ENCODE data around the gene MRTFA.
A peak's percentile ranks its signal among the peaks of the same experiment; 100 is the strongest.
"Not testable (repeated sequence)": the region's sequence is repeated elsewhere in the genome, so short reads cannot be mapped to it uniquely, and the experiment has no call there.

The MRTFA gene

GRCh38 chr22:40394607-40395006, 241.9 kb downstream of the MRTFA start:
- no peak for DNase-seq (ENCODE audit: low read depth in 3 of 3)

- DNase-seq (ENCODE audit: low read depth in 3 of 3), result no peak
Measured at GRCh38 chr22:40392618-40393017, 243.9 kb downstream of the MRTFA start.

- no peak for DNase-seq (ENCODE audit: low read depth in 3 of 3)
Measured at GRCh38 chr22:40391417-40391816, 245.1 kb downstream of the MRTFA start.

GRCh38 chr22:40388231-40388630, 248.3 kb downstream of the MRTFA start:
- no peak for DNase-seq (ENCODE audit: low read depth in 3 of 3)

DNA sequence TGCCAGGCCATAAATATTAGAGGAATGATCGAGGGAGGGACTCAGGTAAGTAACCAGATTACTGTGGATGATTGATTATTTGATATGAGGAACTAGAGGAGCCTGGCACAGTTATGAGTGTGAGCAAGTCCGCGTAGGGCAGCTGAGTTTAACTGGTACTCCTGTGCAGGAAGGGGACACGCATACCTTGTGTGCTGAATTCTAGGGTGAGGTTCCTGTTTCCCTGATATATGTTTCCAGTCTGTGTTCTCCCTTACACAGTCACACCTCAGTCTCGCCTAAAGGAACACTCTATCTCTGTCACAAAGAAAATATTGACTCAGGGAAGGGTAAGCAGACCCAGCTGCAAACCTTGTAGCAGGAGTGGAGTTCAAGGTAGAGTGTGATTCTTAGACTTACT, 248.8 kb downstream of the MRTFA start:
- DNase-seq (ENCODE audit: low read depth in 3 of 3), result no peak

- DNase-seq (ENCODE audit: low read depth in 3 of 3), result peak in 1 of 3 donors; percentile 33
Measured at GRCh38 chr22:40385036-40385782, 251.3 kb downstream of the MRTFA start.

GRCh38 chr22:40383905-40384304, 252.6 kb downstream of the MRTFA start:
- DNase-seq (ENCODE audit: low read depth in 3 of 3), result no peak

GRCh38 chr22:40381461-40381860, 255.1 kb downstream of the MRTFA start:
- DNase-seq (ENCODE audit: low read depth in 3 of 3), result no peak

GRCh38 chr22:40378448-40378847, 258.1 kb downstream of the MRTFA start:
- DNase-seq (ENCODE audit: low read depth in 3 of 3), result not testable (repeated sequence)

- DNase-seq (ENCODE audit: low read depth in 3 of 3), result no peak
Measured at GRCh38 chr22:40377931-40378330, 258.6 kb downstream of the MRTFA start.

DNA sequence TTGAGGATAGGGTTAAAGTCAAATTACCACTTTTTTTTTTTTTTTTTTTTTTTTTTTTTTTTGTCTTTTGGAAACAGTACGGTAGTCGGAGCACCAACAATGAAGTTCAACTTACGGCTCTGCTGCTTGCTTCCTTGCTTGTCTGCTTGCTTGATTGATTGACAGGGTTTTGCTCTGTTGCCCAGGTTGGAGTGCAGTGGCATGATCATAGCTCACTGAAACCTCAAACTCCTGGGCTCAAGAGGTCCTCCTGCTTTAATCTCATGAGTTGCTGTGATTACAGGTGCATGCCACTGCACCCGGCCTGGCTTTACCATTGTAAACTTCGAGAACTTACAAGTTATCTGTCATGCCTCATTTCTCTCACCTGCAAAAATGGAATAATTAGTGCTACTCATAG, 260.4 kb downstream of the MRTFA start:
- DNase-seq (ENCODE audit: low read depth in 3 of 3), result no peak

GRCh38 chr22:40374567-40374966, 262.0 kb downstream of the MRTFA start:
- DNase-seq (ENCODE audit: low read depth in 3 of 3), result no peak

DNA sequence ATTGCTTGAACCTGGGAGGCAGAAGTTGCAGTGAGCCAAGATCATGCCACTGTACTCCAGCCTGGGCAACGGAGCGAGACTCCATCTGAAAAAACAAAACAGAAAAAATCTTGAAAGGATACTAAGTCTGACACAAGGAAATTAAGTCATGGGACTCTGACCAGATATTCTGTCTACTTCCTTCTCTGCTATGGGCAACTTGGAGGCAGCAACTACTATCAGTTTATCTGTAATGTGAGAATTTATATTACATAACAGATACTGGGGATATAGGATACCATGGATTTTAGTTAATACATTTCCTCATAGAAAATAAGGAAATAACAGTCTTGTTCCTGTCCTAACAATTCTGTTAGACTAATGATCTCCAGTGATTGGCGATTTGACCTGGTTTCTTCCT, 267.7 kb downstream of the MRTFA start:
- DNase-seq (ENCODE audit: low read depth in 3 of 3), result no peak

DNA sequence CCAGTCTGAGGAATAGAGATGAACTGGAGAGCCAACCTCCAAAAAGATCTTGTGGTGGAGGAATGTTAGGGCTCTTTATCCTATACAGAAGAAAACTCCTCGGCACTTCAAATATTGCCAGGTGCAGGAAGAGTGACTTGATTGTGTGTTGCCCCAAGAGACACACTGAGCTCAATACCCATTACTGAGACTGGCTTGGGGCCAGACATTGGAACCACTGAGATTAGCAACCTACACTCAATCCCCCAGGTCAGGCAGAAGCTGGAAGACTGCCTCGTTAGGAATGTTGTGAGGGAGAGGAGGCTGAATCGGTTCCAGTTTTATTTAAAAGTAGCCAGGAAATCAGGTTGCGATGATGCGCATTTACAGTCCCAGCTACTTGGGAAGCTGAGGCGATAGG, 268.5 kb downstream of the MRTFA start:
- no peak for DNase-seq (ENCODE audit: low read depth in 3 of 3)

DNA sequence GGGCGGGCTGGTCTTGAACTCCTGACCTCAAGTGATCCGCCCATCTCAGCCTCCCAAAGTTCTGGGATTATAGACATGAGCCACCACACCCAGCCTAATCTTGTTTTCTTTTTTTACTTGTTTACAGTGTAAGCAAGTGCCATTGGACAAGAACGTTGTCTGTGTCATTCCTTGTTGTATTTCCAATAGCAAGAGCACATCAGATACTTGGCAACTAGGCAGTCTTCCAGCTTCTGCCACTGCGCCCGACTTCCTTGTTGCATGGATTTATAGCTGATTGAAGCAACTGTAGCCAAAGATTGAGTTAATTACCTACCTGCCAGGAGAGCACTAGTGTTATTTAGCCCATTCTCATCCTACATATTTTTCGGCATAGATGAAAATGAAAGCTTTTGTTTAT, 269.2 kb downstream of the MRTFA start:
- no peak for DNase-seq (ENCODE audit: low read depth in 3 of 3)

- no peak for DNase-seq (ENCODE audit: low read depth in 3 of 3)
Measured at GRCh38 chr22:40366068-40366467, 270.5 kb downstream of the MRTFA start.

DNA sequence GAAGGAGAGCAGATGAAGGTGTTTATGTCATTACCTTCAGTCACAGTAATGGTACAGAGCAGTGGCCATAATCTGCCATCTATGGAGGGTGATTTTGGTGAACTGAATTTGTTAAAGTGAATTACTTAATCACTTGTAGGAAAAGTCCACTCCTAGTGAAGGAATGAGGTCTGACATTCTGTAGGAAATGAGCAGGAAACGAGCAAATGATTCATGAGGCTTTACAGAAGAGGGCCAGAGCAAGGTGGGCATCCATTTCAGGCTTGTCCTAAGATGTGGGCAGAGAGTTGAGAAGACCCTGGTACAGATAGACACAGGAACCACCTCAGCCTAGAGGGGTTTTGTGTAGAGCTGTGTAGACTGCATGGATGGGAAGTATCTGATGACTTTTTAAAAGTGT, 272.1 kb downstream of the MRTFA start:
- DNase-seq (ENCODE audit: low read depth in 3 of 3), result no peak

GRCh38 chr22:40363059-40363458, 273.5 kb downstream of the MRTFA start:
- DNase-seq (ENCODE audit: low read depth in 3 of 3), result no peak

- DNase-seq (ENCODE audit: low read depth in 3 of 3), result no peak
Measured at GRCh38 chr22:40361100-40361499, 275.4 kb downstream of the MRTFA start.
